Endothelial cell of umbilical vein (primary cell): Measurements from ENCODE around the gene ENDOG. TPM values are rescaled to one million over a fixed set of nuclear protein-coding genes. Genes with fewer than 3 reads are reported as not detected.

ENCODE experiments used
- BruUV-seq: library from RNA; stranded (reverse); fragments of 400-500 nt; replicated peaks from 2 replicates; lab custom pipeline; 2021; lab: Mats Ljungman, UMichigan
- CTCF ChIA-PET: fragments of 300-600, 350-600 bp; sonication (Branson Sonifier 250); formaldehyde crosslinking; loops from one replicate; lab custom pipeline; 2021; ENCODE audit warnings: antibody characterized with exemption, inconsistent platforms; lab: Charles Lee
- POLR2A ChIA-PET: fragments of 300-600, 350-600 bp; sonication (Branson Sonifier 250); formaldehyde crosslinking; loops from one replicate; lab custom pipeline; 2021; ENCODE audit warnings: antibody characterized with exemption, inconsistent platforms; lab: Charles Lee
- DNase-seq: peaks from one replicate; pipeline ENCODE4 v3.0.0-alpha.2; 2011; ENCODE audit warnings: low read depth, low spot score
- FAIRE-seq: peaks from 2 replicates; lab custom pipeline; 2011; peaks lifted over from hg19 to GRCh38; lab: Jason Lieb, UNC
- H2AFZ ChIP-seq: 2 replicates; pipeline ENCODE4 v1.6.0; 2012; ENCODE audit warnings: low read depth, low read length, control low read depth, inconsistent platforms
- H3K27ac ChIP-seq: 2 replicates; pipeline ENCODE4 v1.5.1; 2011; ENCODE audit warnings: low read depth, mild to moderate bottlenecking, control low read depth, low read length, moderate library complexity; ENCODE audit not compliant: insufficient read depth
- H3K27me3 ChIP-seq, 2 experiments: 2 replicates each; pipeline versions ENCODE4 v1.6.0 to v1.6.1; 2011; ENCODE audit warnings: low read length in 2 of 2, mixed read lengths in 1 of 2; ENCODE audit not compliant: control insufficient read depth in 2 of 2, insufficient read depth in 2 of 2
- H3K36me3 ChIP-seq, 2 experiments: 2 replicates in 1 of 2; 3 replicates in 1 of 2; pipeline ENCODE4 v1.5.1; 2011; ENCODE audit warnings: low read length in 2 of 2, mild to moderate bottlenecking in 1 of 2, moderate library complexity in 1 of 2; ENCODE audit not compliant: control insufficient read depth in 2 of 2, insufficient read depth in 2 of 2; ENCODE audit errors: extremely low read depth in 1 of 2
- H3K4me1 ChIP-seq: 3 replicates; pipeline ENCODE4 v1.5.1; 2011; ENCODE audit warnings: mild to moderate bottlenecking, low read length; ENCODE audit not compliant: control insufficient read depth, insufficient read depth; ENCODE audit errors: extremely low read depth
- H3K4me2 ChIP-seq: 2 replicates; pipeline ENCODE4 v1.6.1; 2011; ENCODE audit warnings: low read length, control low read depth, mixed read lengths; ENCODE audit not compliant: insufficient read depth
- H3K4me3 ChIP-seq, 3 experiments: fragments of 200-600 bp in 1 of 3; sonication (generic), shearing (Covaris generic) in 1 of 3; replicated peaks in 1 of 3; 2 replicates each; pipeline ENCODE4 v1.5.1; 2011 to 2016; ENCODE audit warnings: control low read depth in 3 of 3, low read length in 3 of 3, mild to moderate bottlenecking in 2 of 3, inconsistent platforms in 1 of 3, low read depth in 1 of 3, moderate library complexity in 1 of 3; ENCODE audit not compliant: insufficient read depth in 1 of 3
- H3K79me2 ChIP-seq: 2 replicates; pipeline ENCODE4 v1.6.0; 2012; ENCODE audit warnings: low read length, inconsistent platforms; ENCODE audit not compliant: control insufficient read depth, insufficient read depth
- H3K9ac ChIP-seq: replicated peaks from 2 replicates; pipeline ENCODE3; 2011; ENCODE audit warnings: low read length, control low read depth; ENCODE audit not compliant: insufficient read depth; ENCODE audit errors: extremely low read depth
- H3K9me1 ChIP-seq: replicated peaks from 3 replicates; pipeline ENCODE4 v1.6.0; 2011; ENCODE audit warnings: mild to moderate bottlenecking, low read length; ENCODE audit not compliant: control insufficient read depth, insufficient read depth; ENCODE audit errors: extremely low read depth
- H3K9me3 ChIP-seq: replicated peaks from 2 replicates; pipeline ENCODE4 v1.5.1; 2012; ENCODE audit warnings: low read length, inconsistent platforms; ENCODE audit not compliant: control insufficient read depth, insufficient read depth
- H4K20me1 ChIP-seq: replicated peaks from 2 replicates; pipeline ENCODE3; 2011; ENCODE audit warnings: mild to moderate bottlenecking, low read length; ENCODE audit not compliant: control insufficient read depth, insufficient read depth; ENCODE audit errors: extremely low read depth
- CTCF ChIP-seq, 2 donors: IDR thresholded peaks; 1 replicate in 1 of 2; 2 replicates in 1 of 2; pipeline ENCODE4 v1.5.1; 2011; ENCODE audit warnings: low read length in 2 of 2, mild to moderate bottlenecking in 2 of 2, moderate library complexity in 2 of 2, control low read depth in 1 of 2, inconsistent platforms in 1 of 2, low read depth in 1 of 2; ENCODE audit not compliant: insufficient read depth in 1 of 2; ENCODE audit errors: extremely low read depth in 1 of 2
- EZH2 ChIP-seq: IDR thresholded peaks from 2 replicates; pipeline ENCODE4 v1.6.1; 2012; ENCODE audit warnings: borderline replicate concordance, low read depth, mild to moderate bottlenecking, moderate library complexity, low read length, inconsistent platforms; ENCODE audit not compliant: severe bottlenecking
- FOS ChIP-seq: IDR thresholded peaks from 2 replicates; pipeline ENCODE4 v1.6.1; 2011; ENCODE audit warnings: mild to moderate bottlenecking, low read length, moderate library complexity, borderline replicate concordance; ENCODE audit not compliant: insufficient read depth
- GATA2 ChIP-seq: IDR thresholded peaks from 2 replicates; pipeline ENCODE4 v1.7.0; 2011; ENCODE audit warnings: low read depth, mild to moderate bottlenecking, moderate library complexity, mixed read lengths, low read length; ENCODE audit not compliant: insufficient read length, insufficient read depth
- JUN ChIP-seq: IDR thresholded peaks from 2 replicates; pipeline ENCODE4 v1.6.1; 2011; ENCODE audit warnings: borderline replicate concordance, low read depth; ENCODE audit not compliant: insufficient read length, insufficient read depth
- MAX ChIP-seq: IDR thresholded peaks from 2 replicates; pipeline ENCODE4 v1.6.1; 2011; ENCODE audit not compliant: insufficient read depth, insufficient read length
- MYC ChIP-seq: IDR thresholded peaks from one replicate; pipeline ENCODE4 v1.6.1; 2011; ENCODE audit warnings: mild to moderate bottlenecking, low read depth, low read length
- POLR2A ChIP-seq: IDR thresholded peaks from 2 replicates; pipeline ENCODE4 v1.6.1; 2012; ENCODE audit warnings: low read depth, mild to moderate bottlenecking, control low read depth, low read length
- POLR2AphosphoS5 ChIP-seq: IDR thresholded peaks from 2 replicates; pipeline ENCODE4 v1.6.1; 2012; ENCODE audit warnings: low read depth, mild to moderate bottlenecking, control low read depth, low read length, moderate library complexity; ENCODE audit not compliant: insufficient read depth
- dilution Hi-C: fragments of 300-500 bp; cut with MboI; formaldehyde crosslinking; loops from one replicate; pipeline ENCODE4 v1.15.0; 2019; ENCODE audit warnings: low sequenced_read_pairs; ENCODE audit not compliant: extremely low pct_ligation_motif_present
- intact Hi-C: fragments of 100-400 bp; cut with micrococcal nuclease; formaldehyde crosslinking; loops from one replicate; pipeline ENCODE4 v1.10.0; 2022
- polyA plus RNA-seq, 4 experiments: library from polyadenylated mRNA; depleted of rRNA in 3 of 4; stranded (reverse) in 3 of 4; unstranded in 1 of 4; fragments of >200 nt; gene quantifications; 2 replicates each; pipeline versions ENCODE4 v1.2.1 to v1.2.3, GENCODE V29; 2011 to 2012; ENCODE audit warnings: missing spikeins in 1 of 4
- total RNA-seq: library from RNA; stranded (reverse); gene quantifications from 2 replicates; pipeline ENCODE4 v1.2.3, GENCODE V29; 2021

The ENDOG gene
- total and polyA plus RNA-seq, 2 donors (not counting 3 experiments of a cell fraction or from before 2014, with no cell fraction given) = 18.0 to 21.1 TPM

GRCh38 chr9:128798896-128799295 lies 19.4 kb upstream of the ENDOG start:
- no peak overlapping the region for H3K27ac ChIP-seq
- dilution Hi-C loops = no loop called here
- no peak overlapping the region for H2AFZ ChIP-seq
- no peaks in the 10 kb centered on the region for H4K20me1 ChIP-seq
- H3K79me2 ChIP-seq = no peaks in the 10 kb centered on the region
- intact Hi-C loops = no loop called here
- H3K4me2 ChIP-seq = no peak overlapping the region
- DNase-seq = no peak
- no peaks in the 10 kb centered on the region for H3K9me3 ChIP-seq
- no peaks in the 10 kb centered on the region for H3K27me3 ChIP-seq
- no peak overlapping the region for H3K4me3 ChIP-seq
- no TSS peak for BruUV-seq
- H3K36me3 ChIP-seq = peaks cover 14 to 41% of the 10 kb centered on the region in 2 experiments
- CTCF ChIA-PET = interaction anchor here (1.0 kb wide), 1 partner anchor 19 kb away, joined by 4 read pairs; the partner anchor contains the start of gene ENDOG
- H3K9ac ChIP-seq = no peak overlapping the region
- no peaks in the 10 kb centered on the region for H3K4me1 ChIP-seq
- TF ChIP-seq MAX = no peak
- TF ChIP-seq MYC = no peak
- no peak for TF ChIP-seq CTCF (IDR thresholded peaks at IDR 0.05; ENCODE audit: extremely low read depth in 1 of 2, insufficient read depth in 1 of 2, low read depth in 1 of 2, low read length in 2 of 2)
- TF ChIP-seq POLR2A = no peak
- no peak for TF ChIP-seq POLR2AphosphoS5
- TF ChIP-seq EZH2 = no peak
- TF ChIP-seq FOS = no peak
- no peak for TF ChIP-seq GATA2
- TF ChIP-seq JUN = no peak
- FAIRE-seq = no peak
- no peaks in the 10 kb centered on the region for H3K9me1 ChIP-seq
- POLR2A ChIA-PET = no interaction called here
